ENCODE measurements around the gene CCDC27.

Gene CCDC27

GRCh38 chr1:3752400-3752945 lies at the start of gene CCDC27:
TSS of gene CCDC27 (plus strand) at chr1:3752450. CDS start at chr1:3752482, 32 bp downstream.
- DNase-seq: no peak

- DNase-seq: no peak
These were observed 49.7 kb upstream of the CCDC27 start for GRCh38 chr1:3702528-3702927.

- no peak for DNase-seq
These were observed 49.1 kb upstream of the CCDC27 start for GRCh38 chr1:3702990-3703728.

- DNase-seq: no peak
These were observed 48.4 kb upstream of the CCDC27 start for GRCh38 chr1:3703786-3704371.

- no peak for DNase-seq
These were observed 46.8 kb upstream of the CCDC27 start for GRCh38 chr1:3705341-3705950.

GRCh38 chr1:3706651-3707297 lies 45.5 kb upstream of the CCDC27 start:
- no peak for DNase-seq

GRCh38 chr1:3707298-3707938 lies 44.8 kb upstream of the CCDC27 start:
- DNase-seq: no peak

GRCh38 chr1:3707939-3708328 lies 44.3 kb upstream of the CCDC27 start:
- DNase-seq: no peak

- no peak for DNase-seq
These were observed 43.5 kb upstream of the CCDC27 start for GRCh38 chr1:3708791-3709190.

- DNase-seq: no peak
These were observed 42.0 kb upstream of the CCDC27 start for GRCh38 chr1:3710251-3710650.

GRCh38 chr1:3711381-3711779 lies 40.9 kb upstream of the CCDC27 start:
- no peak for DNase-seq

- peak in 1 of 58 donors; percentile 7 for DNase-seq
These were observed 40.3 kb upstream of the CCDC27 start for GRCh38 chr1:3711780-3712451.

GRCh38 chr1:3712573-3713535 lies 39.4 kb upstream of the CCDC27 start:
- DNase-seq: peak in 54 of 58 donors; percentile 21 to 89 (median 70)

GRCh38 chr1:3713840-3714239 lies 38.4 kb upstream of the CCDC27 start:
- DNase-seq: peak in 1 of 58 donors; percentile 62

- DNase-seq: peak in 56 of 58 donors; percentile 31 to 94 (median 82)
These were observed 37.9 kb upstream of the CCDC27 start for GRCh38 chr1:3714284-3714741.

GRCh38 chr1:3714814-3715213 lies 37.4 kb upstream of the CCDC27 start:
- peak in 9 of 58 donors; percentile 14 to 69 (median 48) for DNase-seq

GRCh38 chr1:3716351-3716750 lies 35.9 kb upstream of the CCDC27 start:
- peak in 2 of 58 donors; percentile 14 to 15 for DNase-seq

- peak in 4 of 58 donors; percentile 10 to 17 (median 16) for DNase-seq
These were observed 35.1 kb upstream of the CCDC27 start for GRCh38 chr1:3717041-3717714.
